Endothelial cell of umbilical vein (primary cell): ENCODE data around the gene TAS2R39. TPM values are rescaled to one million over a fixed set of nuclear protein-coding genes. Genes with fewer than 3 reads are reported as not detected.

Experiments
- BruUV-seq: library from RNA; stranded (reverse); fragments of 400-500 nt; replicated peaks from 2 replicates; lab custom pipeline; 2021; lab: Mats Ljungman, UMichigan
- CTCF ChIA-PET: fragments of 300-600, 350-600 bp; sonication (Branson Sonifier 250); formaldehyde crosslinking; loops from one replicate; lab custom pipeline; 2021; ENCODE audit warnings: antibody characterized with exemption, inconsistent platforms; lab: Charles Lee
- POLR2A ChIA-PET: fragments of 300-600, 350-600 bp; sonication (Branson Sonifier 250); formaldehyde crosslinking; loops from one replicate; lab custom pipeline; 2021; ENCODE audit warnings: antibody characterized with exemption, inconsistent platforms; lab: Charles Lee
- DNase-seq: peaks from one replicate; pipeline ENCODE4 v3.0.0-alpha.2; 2011; ENCODE audit warnings: low read depth, low spot score
- FAIRE-seq: peaks from 2 replicates; lab custom pipeline; 2011; peaks lifted over from hg19 to GRCh38; lab: Jason Lieb, UNC
- H2AFZ ChIP-seq: 2 replicates; pipeline ENCODE4 v1.6.0; 2012; ENCODE audit warnings: low read depth, low read length, control low read depth, inconsistent platforms
- H3K27ac ChIP-seq: 2 replicates; pipeline ENCODE4 v1.5.1; 2011; ENCODE audit warnings: low read depth, mild to moderate bottlenecking, control low read depth, low read length, moderate library complexity; ENCODE audit not compliant: insufficient read depth
- H3K27me3 ChIP-seq, 2 experiments: 2 replicates each; pipeline versions ENCODE4 v1.6.0 to v1.6.1; 2011; ENCODE audit warnings: low read length in 2 of 2, mixed read lengths in 1 of 2; ENCODE audit not compliant: control insufficient read depth in 2 of 2, insufficient read depth in 2 of 2
- H3K36me3 ChIP-seq, 2 experiments: 2 replicates in 1 of 2; 3 replicates in 1 of 2; pipeline ENCODE4 v1.5.1; 2011; ENCODE audit warnings: low read length in 2 of 2, mild to moderate bottlenecking in 1 of 2, moderate library complexity in 1 of 2; ENCODE audit not compliant: control insufficient read depth in 2 of 2, insufficient read depth in 2 of 2; ENCODE audit errors: extremely low read depth in 1 of 2
- H3K4me1 ChIP-seq: 3 replicates; pipeline ENCODE4 v1.5.1; 2011; ENCODE audit warnings: mild to moderate bottlenecking, low read length; ENCODE audit not compliant: control insufficient read depth, insufficient read depth; ENCODE audit errors: extremely low read depth
- H3K4me2 ChIP-seq: 2 replicates; pipeline ENCODE4 v1.6.1; 2011; ENCODE audit warnings: low read length, control low read depth, mixed read lengths; ENCODE audit not compliant: insufficient read depth
- H3K4me3 ChIP-seq, 3 experiments: fragments of 200-600 bp in 1 of 3; sonication (generic), shearing (Covaris generic) in 1 of 3; replicated peaks in 1 of 3; 2 replicates each; pipeline ENCODE4 v1.5.1; 2011 to 2016; ENCODE audit warnings: control low read depth in 3 of 3, low read length in 3 of 3, mild to moderate bottlenecking in 2 of 3, inconsistent platforms in 1 of 3, low read depth in 1 of 3, moderate library complexity in 1 of 3; ENCODE audit not compliant: insufficient read depth in 1 of 3
- H3K79me2 ChIP-seq: 2 replicates; pipeline ENCODE4 v1.6.0; 2012; ENCODE audit warnings: low read length, inconsistent platforms; ENCODE audit not compliant: control insufficient read depth, insufficient read depth
- H3K9ac ChIP-seq: replicated peaks from 2 replicates; pipeline ENCODE3; 2011; ENCODE audit warnings: low read length, control low read depth; ENCODE audit not compliant: insufficient read depth; ENCODE audit errors: extremely low read depth
- H3K9me1 ChIP-seq: replicated peaks from 3 replicates; pipeline ENCODE4 v1.6.0; 2011; ENCODE audit warnings: mild to moderate bottlenecking, low read length; ENCODE audit not compliant: control insufficient read depth, insufficient read depth; ENCODE audit errors: extremely low read depth
- H3K9me3 ChIP-seq: replicated peaks from 2 replicates; pipeline ENCODE4 v1.5.1; 2012; ENCODE audit warnings: low read length, inconsistent platforms; ENCODE audit not compliant: control insufficient read depth, insufficient read depth
- H4K20me1 ChIP-seq: replicated peaks from 2 replicates; pipeline ENCODE3; 2011; ENCODE audit warnings: mild to moderate bottlenecking, low read length; ENCODE audit not compliant: control insufficient read depth, insufficient read depth; ENCODE audit errors: extremely low read depth
- CTCF ChIP-seq, 2 donors: IDR thresholded peaks; 1 replicate in 1 of 2; 2 replicates in 1 of 2; pipeline ENCODE4 v1.5.1; 2011; ENCODE audit warnings: low read length in 2 of 2, mild to moderate bottlenecking in 2 of 2, moderate library complexity in 2 of 2, control low read depth in 1 of 2, inconsistent platforms in 1 of 2, low read depth in 1 of 2; ENCODE audit not compliant: insufficient read depth in 1 of 2; ENCODE audit errors: extremely low read depth in 1 of 2
- EZH2 ChIP-seq: IDR thresholded peaks from 2 replicates; pipeline ENCODE4 v1.6.1; 2012; ENCODE audit warnings: borderline replicate concordance, low read depth, mild to moderate bottlenecking, moderate library complexity, low read length, inconsistent platforms; ENCODE audit not compliant: severe bottlenecking
- FOS ChIP-seq: IDR thresholded peaks from 2 replicates; pipeline ENCODE4 v1.6.1; 2011; ENCODE audit warnings: mild to moderate bottlenecking, low read length, moderate library complexity, borderline replicate concordance; ENCODE audit not compliant: insufficient read depth
- GATA2 ChIP-seq: IDR thresholded peaks from 2 replicates; pipeline ENCODE4 v1.7.0; 2011; ENCODE audit warnings: low read depth, mild to moderate bottlenecking, moderate library complexity, mixed read lengths, low read length; ENCODE audit not compliant: insufficient read length, insufficient read depth
- JUN ChIP-seq: IDR thresholded peaks from 2 replicates; pipeline ENCODE4 v1.6.1; 2011; ENCODE audit warnings: borderline replicate concordance, low read depth; ENCODE audit not compliant: insufficient read length, insufficient read depth
- MAX ChIP-seq: IDR thresholded peaks from 2 replicates; pipeline ENCODE4 v1.6.1; 2011; ENCODE audit not compliant: insufficient read depth, insufficient read length
- MYC ChIP-seq: IDR thresholded peaks from one replicate; pipeline ENCODE4 v1.6.1; 2011; ENCODE audit warnings: mild to moderate bottlenecking, low read depth, low read length
- POLR2A ChIP-seq: IDR thresholded peaks from 2 replicates; pipeline ENCODE4 v1.6.1; 2012; ENCODE audit warnings: low read depth, mild to moderate bottlenecking, control low read depth, low read length
- POLR2AphosphoS5 ChIP-seq: IDR thresholded peaks from 2 replicates; pipeline ENCODE4 v1.6.1; 2012; ENCODE audit warnings: low read depth, mild to moderate bottlenecking, control low read depth, low read length, moderate library complexity; ENCODE audit not compliant: insufficient read depth
- dilution Hi-C: fragments of 300-500 bp; cut with MboI; formaldehyde crosslinking; loops from one replicate; pipeline ENCODE4 v1.15.0; 2019; ENCODE audit warnings: low sequenced_read_pairs; ENCODE audit not compliant: extremely low pct_ligation_motif_present
- intact Hi-C: fragments of 100-400 bp; cut with micrococcal nuclease; formaldehyde crosslinking; loops from one replicate; pipeline ENCODE4 v1.10.0; 2022
- polyA plus RNA-seq, 4 experiments: library from polyadenylated mRNA; depleted of rRNA in 3 of 4; stranded (reverse) in 3 of 4; unstranded in 1 of 4; fragments of >200 nt; gene quantifications; 2 replicates each; pipeline versions ENCODE4 v1.2.1 to v1.2.3, GENCODE V29; 2011 to 2012; ENCODE audit warnings: missing spikeins in 1 of 4
- total RNA-seq: library from RNA; stranded (reverse); gene quantifications from 2 replicates; pipeline ENCODE4 v1.2.3, GENCODE V29; 2021

Gene TAS2R39
- total and polyA plus RNA-seq, 2 donors (not counting 3 experiments of a cell fraction or from before 2014, with no cell fraction given): not detected

- no peak overlapping the region for H3K27ac ChIP-seq
- TF ChIP-seq CTCF (IDR thresholded peaks at IDR 0.05; ENCODE audit: extremely low read depth in 1 of 2, insufficient read depth in 1 of 2, low read depth in 1 of 2, low read length in 2 of 2) (no peak), GATA2 (no peak), POLR2AphosphoS5 (no peak), JUN (no peak), MAX (no peak), MYC (no peak), EZH2 (no peak), FOS (no peak), POLR2A (no peak)
- dilution Hi-C loops (no loop called here), intact Hi-C loops (no loop called here)
- no peak overlapping the region for H3K4me2 ChIP-seq
- ChIA-PET POLR2A (no interaction called here), CTCF (interaction anchor here (3.4 kb wide), 1 partner anchor 26 kb away, joined by 22 read pairs; no protein-coding TSS in a partner anchor)
- no peaks in the 10 kb centered on the region for H4K20me1 ChIP-seq
- no peaks in the 10 kb centered on the region for H3K4me1 ChIP-seq
- H3K9me3 ChIP-seq: no peaks in the 10 kb centered on the region
- H3K36me3 ChIP-seq: no peaks in the 10 kb centered on the region
- DNase-seq (no peak), FAIRE-seq (no peak)
- no TSS peak for BruUV-seq
- no peaks in the 10 kb centered on the region for H3K79me2 ChIP-seq
- H3K27me3 ChIP-seq: peaks cover 0 to 2% of the 10 kb centered on the region in 2 experiments
- H3K9me1 ChIP-seq: no peaks in the 10 kb centered on the region
- H2AFZ ChIP-seq: no peak overlapping the region
- no peak overlapping the region for H3K4me3 ChIP-seq
- H3K9ac ChIP-seq: no peak overlapping the region
Measured at GRCh38 chr7:143188994-143189393, 5.8 kb downstream of the TAS2R39 start.
